Tibial artery (tissue), 4 donors: ENCODE data around the gene PRKAG2.

Experiments
- DNase-seq, 2 donors: peaks; one replicate each; pipeline ENCODE4 v3.0.0-alpha.2; 2019
- H3K27ac ChIP-seq, 2 donors: fragments of 200-600 bp; sonication (generic) in 1 of 2; 1 replicate in 1 of 2; 2 replicates in 1 of 2; pipeline ENCODE4 v1.5.1; 2018 to 2019; ENCODE audit warnings: mild to moderate bottlenecking in 1 of 2
- H3K27me3 ChIP-seq, 2 donors: fragments of 200-600 bp; sonication (generic) in 1 of 2; one replicate each; pipeline versions ENCODE4 v1.5.1 to v1.6.0; 2016 to 2019
- H3K36me3 ChIP-seq, 3 donors: fragments of 200-600 bp; sonication (generic) in 2 of 3; one replicate each; pipeline ENCODE4 v1.5.1; 2016 to 2019; ENCODE audit warnings: mild to moderate bottlenecking in 2 of 3
- H3K4me1 ChIP-seq, 4 donors: fragments of 200-600 bp; sonication (generic) in 2 of 4; 1 replicate in 3 of 4; 2 replicates in 1 of 4; pipeline ENCODE4 v1.5.1; 2016 to 2019
- H3K4me3 ChIP-seq, 2 donors: fragments of 200-600 bp; sonication (generic) in 1 of 2; 1 replicate in 1 of 2; 2 replicates in 1 of 2; pipeline ENCODE4 v1.5.1; 2018 to 2019; ENCODE audit warnings: mild to moderate bottlenecking in 2 of 2
- H3K9me3 ChIP-seq, 3 donors: fragments of 200-600 bp; sonication (generic) in 1 of 3; one replicate each; pipeline ENCODE4 v1.5.1; 2016 to 2019
- intact Hi-C: fragments of 100-400 bp; cut with DNase I; formaldehyde crosslinking; loops from one replicate; pipeline ENCODE4 v1.15.0; 2023; ENCODE audit warnings: low total_unique reads
- TF ChIP-seq, protein P1 (sequence below), 2 experiments: fragments of 200-600 bp in 1 of 2; fragments of 450-650 bp in 1 of 2; IDR thresholded peaks; one replicate each; pipeline ENCODE4 v1.5.1; 2017 to 2019; ENCODE audit warnings: antibody characterized with exemption in 2 of 2, mild to moderate bottlenecking in 1 of 2, moderate library complexity in 1 of 2

Gene PRKAG2

GRCh38 chr7:151857866-151858450, 19.0 kb downstream of the PRKAG2 start:
- peaks cover 0 to 3% (median 0%) of the 10 kb centered on the region in 4 donors for H3K4me1 ChIP-seq
- no peaks in the 10 kb centered on the region for H3K27me3 ChIP-seq
- no peak overlapping the region for H3K4me3 ChIP-seq
- TF ChIP-seq, protein P1, sequence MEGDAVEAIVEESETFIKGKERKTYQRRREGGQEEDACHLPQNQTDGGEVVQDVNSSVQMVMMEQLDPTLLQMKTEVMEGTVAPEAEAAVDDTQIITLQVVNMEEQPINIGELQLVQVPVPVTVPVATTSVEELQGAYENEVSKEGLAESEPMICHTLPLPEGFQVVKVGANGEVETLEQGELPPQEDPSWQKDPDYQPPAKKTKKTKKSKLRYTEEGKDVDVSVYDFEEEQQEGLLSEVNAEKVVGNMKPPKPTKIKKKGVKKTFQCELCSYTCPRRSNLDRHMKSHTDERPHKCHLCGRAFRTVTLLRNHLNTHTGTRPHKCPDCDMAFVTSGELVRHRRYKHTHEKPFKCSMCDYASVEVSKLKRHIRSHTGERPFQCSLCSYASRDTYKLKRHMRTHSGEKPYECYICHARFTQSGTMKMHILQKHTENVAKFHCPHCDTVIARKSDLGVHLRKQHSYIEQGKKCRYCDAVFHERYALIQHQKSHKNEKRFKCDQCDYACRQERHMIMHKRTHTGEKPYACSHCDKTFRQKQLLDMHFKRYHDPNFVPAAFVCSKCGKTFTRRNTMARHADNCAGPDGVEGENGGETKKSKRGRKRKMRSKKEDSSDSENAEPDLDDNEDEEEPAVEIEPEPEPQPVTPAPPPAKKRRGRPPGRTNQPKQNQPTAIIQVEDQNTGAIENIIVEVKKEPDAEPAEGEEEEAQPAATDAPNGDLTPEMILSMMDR (IDR thresholded peaks at IDR 0.05): no peak
- H3K9me3 ChIP-seq: no peaks in the 10 kb centered on the region
- H3K36me3 ChIP-seq: peaks cover 0 to 11% (median 0%) of the 10 kb centered on the region in 3 donors
- no peak overlapping the region for H3K27ac ChIP-seq
- intact Hi-C loops: no loop called here
- DNase-seq: no peak

DNA sequence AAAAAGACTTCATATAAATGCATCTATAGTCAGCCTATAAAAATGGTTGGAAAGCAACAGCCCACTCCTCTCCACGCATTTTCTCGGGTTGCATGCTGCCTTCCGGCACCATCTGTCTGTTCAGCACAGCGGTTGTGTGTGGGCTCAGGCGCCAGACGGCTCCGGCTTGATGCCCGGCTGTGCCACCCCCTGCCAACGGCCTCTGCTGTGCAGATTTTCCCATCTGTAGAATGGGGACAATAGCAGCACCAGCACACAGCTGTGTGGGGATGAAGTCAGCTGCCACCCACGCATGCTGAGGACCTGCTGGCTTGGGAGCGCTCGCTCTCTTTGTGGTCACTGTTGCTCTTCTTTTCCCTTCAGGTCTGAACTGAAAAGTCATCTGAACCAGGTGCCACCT, 19.5 kb downstream of the PRKAG2 start:
- intact Hi-C loops: no loop called here
- Histone ChIP-seq H3K9me3 (no peaks in the 10 kb centered on the region), H3K27ac (no peak overlapping the region), H3K27me3 (no peaks in the 10 kb centered on the region), H3K4me1 (peaks cover 0 to 3% (median 0%) of the 10 kb centered on the region in 4 donors), H3K4me3 (no peak overlapping the region), H3K36me3 (peaks cover 0 to 11% (median 0%) of the 10 kb centered on the region in 3 donors)
- DNase-seq: no peak
- TF ChIP-seq, protein P1 (IDR thresholded peaks at IDR 0.05): no peak

- DNase-seq: no peak
- H3K36me3 ChIP-seq: peaks cover 0 to 11% (median 0%) of the 10 kb centered on the region in 3 donors
- TF ChIP-seq, protein P1 (IDR thresholded peaks at IDR 0.05): no peak
- no peaks in the 10 kb centered on the region for H3K27me3 ChIP-seq
- H3K4me3 ChIP-seq: no peak overlapping the region
- peaks cover 0 to 10% (median 0%) of the 10 kb centered on the region in 4 donors for H3K4me1 ChIP-seq
- no peak overlapping the region for H3K27ac ChIP-seq
- no peaks in the 10 kb centered on the region for H3K9me3 ChIP-seq
- intact Hi-C loops: no loop called here
Measured at GRCh38 chr7:151856516-151856915, 20.4 kb downstream of the PRKAG2 start.

DNA sequence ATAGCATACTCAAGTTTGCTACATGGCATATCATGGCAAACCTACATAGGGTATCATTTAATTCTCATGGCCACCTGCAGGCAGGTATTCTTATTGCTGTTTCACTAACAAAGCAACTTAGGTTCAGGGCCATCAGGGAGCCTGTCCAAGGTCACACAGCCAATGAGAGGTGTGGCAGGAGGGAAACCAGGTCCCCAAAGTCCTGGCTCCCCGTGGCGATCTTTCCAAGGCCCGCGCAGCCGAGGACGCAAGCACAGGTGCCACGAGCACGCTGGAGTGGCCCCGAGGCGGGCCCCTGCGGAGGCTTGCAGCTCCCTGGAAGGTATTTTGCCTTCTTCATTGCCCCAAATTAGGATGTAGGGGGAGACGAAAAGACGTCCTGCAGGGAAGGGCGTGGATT, 20.8 kb downstream of the PRKAG2 start:
- no peak for DNase-seq
- H3K4me3 ChIP-seq: no peak overlapping the region
- intact Hi-C loops: no loop called here
- H3K27me3 ChIP-seq: no peaks in the 10 kb centered on the region
- H3K36me3 ChIP-seq: peaks cover 0 to 11% (median 0%) of the 10 kb centered on the region in 3 donors
- H3K9me3 ChIP-seq: no peaks in the 10 kb centered on the region
- H3K27ac ChIP-seq: no peak overlapping the region
- TF ChIP-seq, protein P1 (IDR thresholded peaks at IDR 0.05): no peak
- peaks cover 0 to 10% (median 0%) of the 10 kb centered on the region in 4 donors for H3K4me1 ChIP-seq

GRCh38 chr7:151854720-151855071, 22.2 kb downstream of the PRKAG2 start:
- H3K4me1 ChIP-seq: peaks cover 0 to 16% (median 0%) of the 10 kb centered on the region in 4 donors
- no peaks in the 10 kb centered on the region for H3K27me3 ChIP-seq
- intact Hi-C loops: no loop called here
- no peak overlapping the region for H3K27ac ChIP-seq
- peaks cover 0 to 10% (median 0%) of the 10 kb centered on the region in 3 donors for H3K36me3 ChIP-seq
- TF ChIP-seq, protein P1 (IDR thresholded peaks at IDR 0.05): no peak
- H3K9me3 ChIP-seq: no peaks in the 10 kb centered on the region
- DNase-seq: no peak
- H3K4me3 ChIP-seq: no peak overlapping the region
